Aorta (tissue), 5 donors: ENCODE measurements around the gene SLX9. TPM values are rescaled to one million over a fixed set of nuclear protein-coding genes. Genes with fewer than 3 reads are reported as not detected.

Experiments
- ATAC-seq: fragments of 200-7000 bp; cut with Tn5 transposase; one replicate; pipeline ENCODE4 v1.9.1; 2022; ENCODE audit warnings: moderate library complexity; ENCODE audit not compliant: low FRiP score
- DNase-seq, 2 donors: peaks; one replicate each; pipeline ENCODE4 v3.0.0-alpha.2; 2020
- H3K27ac ChIP-seq, 2 donors: one replicate each; pipeline ENCODE4 v1.5.1; 2013; ENCODE audit warnings: low read length in 2 of 2, mild to moderate bottlenecking in 2 of 2, moderate library complexity in 2 of 2, control low read depth in 1 of 2, inconsistent platforms in 1 of 2, low read depth in 1 of 2
- H3K27me3 ChIP-seq, 2 donors: one replicate each; pipeline ENCODE4 v1.6.1; 2013; ENCODE audit warnings: control low read depth in 1 of 2, low read length in 1 of 2, mild to moderate bottlenecking in 1 of 2, moderate library complexity in 1 of 2; ENCODE audit not compliant: insufficient read depth in 2 of 2, control insufficient read depth in 1 of 2
- H3K36me3 ChIP-seq, 2 donors: one replicate each; pipeline ENCODE4 v1.6.1; 2013; ENCODE audit warnings: control low read depth in 1 of 2, low read length in 1 of 2, mild to moderate bottlenecking in 1 of 2; ENCODE audit not compliant: insufficient read depth in 2 of 2, control insufficient read depth in 1 of 2
- H3K4me1 ChIP-seq, 2 donors: one replicate each; pipeline ENCODE4 v1.6.1; 2013; ENCODE audit warnings: low read length in 2 of 2, control low read depth in 1 of 2, mild to moderate bottlenecking in 1 of 2, moderate library complexity in 1 of 2; ENCODE audit not compliant: insufficient read depth in 2 of 2, control insufficient read depth in 1 of 2
- H3K4me3 ChIP-seq, 2 donors: one replicate each; pipeline ENCODE4 v1.5.1; 2013; ENCODE audit warnings: low read length in 2 of 2, control low read depth in 1 of 2, mild to moderate bottlenecking in 1 of 2
- H3K9me3 ChIP-seq: one replicate; pipeline ENCODE4 v1.6.1; 2013; ENCODE audit warnings: mild to moderate bottlenecking, low read length; ENCODE audit not compliant: control insufficient read depth
- WGBS, 2 donors: extraction: QIAGEN DNeasy Blood & Tissue Kit; methylation state at CpG; one replicate each; pipeline ENCODE4 v1.1.7; 2013; 5-methylcytosine and 5-hydroxymethylcytosine counted together
- intact Hi-C, 2 donors: fragments of 100-400 bp; cut with DNase I; formaldehyde crosslinking; loops; one replicate each; pipeline versions ENCODE4 v1.14.2 to v1.15.0; 2022
- polyA plus RNA-seq, 2 donors: library from polyadenylated mRNA; stranded (reverse); fragments of 200-250 nt; gene quantifications; one replicate each; pipeline ENCODE4 v1.2.3, GENCODE V29; 2013
- total RNA-seq, 2 donors: library from RNA; stranded (reverse); fragmentation: NEBNext Ultra II Directional; extraction: Animal tissue kit (Norgen Biotek cat#: 25700); gene quantifications; one replicate each; pipeline ENCODE4 v1.2.1, GENCODE V29; 2021
- donor health status: healthy with polysubstance abuse.
- donor health status: Bipolar disorder and iron deficiency.
- donor health status: DM: no; HTN: no; CAD: no.
- donor health status: DM: no; HTN: no; CAD: no.
- donor health status: DM: yes; HTN: yes; CAD: no.

SLX9 gene
- total and polyA plus RNA-seq, 4 donors = 17.3 to 29.6 (median 20.3) TPM

DNA sequence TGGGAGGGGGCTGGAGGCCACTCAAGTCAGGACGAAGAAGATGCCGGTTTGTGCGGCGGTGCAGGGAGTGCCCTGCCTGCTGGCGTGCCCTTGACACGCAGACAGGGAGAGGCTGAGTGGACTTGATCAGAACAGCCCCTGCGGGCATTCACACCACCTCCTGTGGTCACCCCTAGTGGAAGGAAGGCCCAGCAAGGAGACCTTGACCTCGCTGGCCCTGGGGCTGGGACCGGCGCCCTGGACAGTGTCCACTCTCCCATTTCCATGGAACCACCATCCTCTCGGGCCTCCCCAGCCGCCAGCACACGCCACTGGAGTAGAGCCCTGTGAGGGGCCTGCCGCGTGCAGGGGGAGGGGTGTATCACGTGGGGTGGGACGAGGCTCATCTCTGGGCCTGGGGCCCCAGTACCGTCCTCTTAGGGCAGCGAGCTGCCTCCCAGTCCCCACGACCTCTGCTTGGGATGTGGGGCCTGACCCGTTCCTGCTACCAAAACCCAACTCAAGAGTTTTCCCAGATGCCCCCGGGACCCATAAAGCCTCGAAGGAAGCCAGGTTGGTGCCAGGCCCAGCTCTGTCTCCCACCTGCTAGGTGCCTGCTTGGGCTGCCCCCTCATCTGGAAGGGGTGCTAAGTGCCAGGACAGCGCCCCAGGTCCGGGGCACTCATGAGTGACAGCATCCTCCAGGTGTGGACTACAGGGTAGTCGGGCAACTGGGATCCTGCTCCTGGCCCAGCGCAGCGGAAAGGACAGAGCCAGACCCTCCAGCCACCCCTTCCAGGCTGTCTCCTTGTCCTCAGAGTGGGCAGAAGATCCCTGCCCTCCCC lies 62.8 kb downstream of the SLX9 start:
- intact Hi-C loops = no loop called here
- H3K4me1 ChIP-seq = no peaks in the 10 kb centered on the region
- DNase-seq (peak; percentile 42 to 67), ATAC-seq (no peak)
- H3K36me3 ChIP-seq = no peaks in the 10 kb centered on the region
- peak overlapping the region; percentile 38 to 96 for H3K27ac ChIP-seq
- no peaks in the 10 kb centered on the region for H3K9me3 ChIP-seq
- 95 to 96% methylated on average over 27 to 28 of the region's 28 CpGs for WGBS, 2 donors
- no peaks in the 10 kb centered on the region for H3K27me3 ChIP-seq
- H3K4me3 ChIP-seq = no peak overlapping the region

DNA sequence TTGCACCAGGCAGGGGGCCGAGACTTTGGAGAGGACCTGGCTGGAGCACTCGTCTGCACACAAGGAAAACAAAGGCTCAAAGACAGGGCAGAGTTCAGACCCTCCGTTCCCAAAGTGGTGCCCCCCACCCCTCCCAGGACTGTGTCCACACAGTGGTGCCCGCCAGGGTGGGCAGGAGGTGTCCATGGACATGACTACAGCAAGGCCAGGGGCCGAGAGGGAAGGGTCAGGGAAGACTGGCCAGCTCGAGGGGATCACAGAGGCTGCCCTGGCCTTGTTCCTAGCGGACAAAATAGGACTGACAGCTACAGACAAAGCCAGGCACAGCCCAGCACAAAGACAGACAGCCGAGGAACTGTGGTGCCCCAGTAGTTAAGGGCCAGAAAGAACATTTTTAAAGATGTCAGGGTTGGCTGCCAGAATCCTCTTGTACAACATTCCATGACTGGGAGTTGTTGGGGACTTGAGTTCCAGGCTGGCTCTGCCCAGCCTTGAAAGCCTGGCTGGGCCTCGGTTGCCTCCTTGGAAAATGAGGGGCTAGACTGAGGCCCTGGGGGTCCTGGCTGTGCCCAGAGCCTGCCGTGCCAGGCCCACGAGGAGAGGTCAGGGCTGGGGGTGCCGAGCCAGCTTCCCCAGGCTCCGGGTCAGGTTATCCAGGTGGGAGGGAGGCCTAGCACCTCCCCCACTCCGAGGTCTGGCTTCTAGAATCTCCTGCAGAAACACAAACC lies 63.7 kb downstream of the SLX9 start:
- Histone ChIP-seq H3K9me3 (no peaks in the 10 kb centered on the region), H3K27me3 (no peaks in the 10 kb centered on the region), H3K4me1 (no peaks in the 10 kb centered on the region), H3K4me3 (no peak overlapping the region), H3K27ac (peak overlapping the region; percentile 38 to 96), H3K36me3 (no peaks in the 10 kb centered on the region)
- WGBS, 2 donors = 29% methylated on average over 14 of the region's 14 CpGs
- DNase-seq (peak; percentile 52 to 77), ATAC-seq (peak; percentile 24)
- intact Hi-C loops = no loop called here

- Histone ChIP-seq H3K27me3 (no peaks in the 10 kb centered on the region), H3K9me3 (no peaks in the 10 kb centered on the region), H3K36me3 (no peaks in the 10 kb centered on the region), H3K4me1 (no peaks in the 10 kb centered on the region), H3K27ac (peak overlapping the region in 1 of 2 donors; percentile 96), H3K4me3 (no peak overlapping the region)
- ATAC-seq (no peak), DNase-seq (peak in 1 of 2 donors; percentile 42)
- WGBS, 2 donors = 89% methylated on average over 8 of the region's 8 CpGs
- intact Hi-C loops = no loop called here
Observed at GRCh38 chr21:45004059-45004422, 64.2 kb downstream of the SLX9 start.

DNA sequence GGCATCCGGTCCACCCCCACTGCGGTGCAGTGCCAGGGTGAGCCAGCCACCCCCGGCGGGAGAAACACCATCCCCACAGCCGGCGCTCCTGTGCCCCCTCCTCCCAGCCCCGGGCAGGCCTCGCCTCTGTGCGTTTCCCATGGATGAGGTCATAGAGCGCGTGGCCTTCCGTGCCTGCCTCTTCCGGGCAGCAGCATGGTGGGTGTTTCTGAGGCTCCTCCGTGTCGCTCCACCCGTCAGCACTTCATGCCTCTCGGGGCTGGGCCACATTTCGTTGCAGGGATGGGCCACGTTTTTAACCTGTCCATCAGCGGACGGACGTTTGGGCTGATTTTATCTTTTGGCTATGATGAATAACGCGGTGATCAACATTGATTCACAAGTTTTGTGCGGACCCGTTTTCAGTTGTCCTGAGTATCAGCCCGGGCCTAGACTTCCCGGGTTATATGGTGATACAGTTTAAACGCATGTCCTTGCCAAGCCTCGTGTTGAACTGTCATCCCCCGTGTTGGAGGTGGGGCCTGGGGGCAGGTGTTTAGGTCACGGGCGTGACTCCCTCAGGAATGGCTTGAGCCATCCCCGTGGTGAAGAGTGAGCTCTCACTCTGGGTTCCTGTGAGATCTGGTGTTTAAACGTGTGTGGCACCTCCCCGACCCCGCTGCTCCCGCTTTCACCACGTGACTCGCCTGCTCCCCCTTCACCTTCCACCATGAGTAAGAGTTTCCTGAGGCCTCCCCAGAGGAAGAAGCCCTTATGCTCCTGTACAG lies 64.8 kb downstream of the SLX9 start:
- WGBS, 2 donors = 88 to 92% methylated on average over 39 to 40 of the region's 40 CpGs
- DNase-seq = peak; percentile 55 to 69
- intact Hi-C loops = no loop called here
- H3K9me3 ChIP-seq = no peaks in the 10 kb centered on the region
- no peaks in the 10 kb centered on the region for H3K4me1 ChIP-seq
- no peak for ATAC-seq
- H3K27me3 ChIP-seq = no peaks in the 10 kb centered on the region
- no peaks in the 10 kb centered on the region for H3K36me3 ChIP-seq
- no peak overlapping the region for H3K27ac ChIP-seq
- no peak overlapping the region for H3K4me3 ChIP-seq

DNA sequence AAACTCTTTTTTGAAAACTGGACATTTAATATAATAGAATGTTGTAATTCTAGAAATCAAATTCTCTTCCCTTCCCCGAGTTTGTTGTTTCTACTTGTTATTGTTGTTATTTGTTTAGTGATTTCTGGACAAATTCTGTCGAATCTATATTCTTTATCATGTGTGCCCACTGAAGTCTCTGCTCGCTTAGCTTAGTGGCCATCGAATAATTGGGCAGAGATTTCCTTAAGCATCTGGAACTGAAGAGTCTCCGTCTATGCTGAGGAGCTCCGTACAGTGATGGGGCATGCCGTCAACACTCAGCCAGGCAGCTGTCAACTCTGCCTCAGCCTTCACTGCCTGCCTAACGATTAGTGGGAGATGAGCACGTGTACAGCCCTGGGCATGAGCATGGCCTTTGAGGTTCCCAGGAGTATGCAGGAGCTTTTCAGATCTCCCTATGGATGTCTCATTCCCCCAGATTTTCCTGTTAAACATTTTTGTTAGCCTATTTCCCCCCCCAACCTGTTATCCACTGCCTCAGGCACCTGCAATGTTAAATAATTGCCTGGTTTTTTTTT lies 66.8 kb downstream of the SLX9 start:
- no peak overlapping the region for H3K4me3 ChIP-seq
- 95 to 97% methylated on average over 9 of the region's 9 CpGs for WGBS, 2 donors
- no peaks in the 10 kb centered on the region for H3K36me3 ChIP-seq
- DNase-seq = no peak
- no peak overlapping the region for H3K27ac ChIP-seq
- H3K9me3 ChIP-seq = no peaks in the 10 kb centered on the region
- H3K27me3 ChIP-seq = no peaks in the 10 kb centered on the region
- intact Hi-C loops = no loop called here
- H3K4me1 ChIP-seq = no peaks in the 10 kb centered on the region
- no peak for ATAC-seq

DNA sequence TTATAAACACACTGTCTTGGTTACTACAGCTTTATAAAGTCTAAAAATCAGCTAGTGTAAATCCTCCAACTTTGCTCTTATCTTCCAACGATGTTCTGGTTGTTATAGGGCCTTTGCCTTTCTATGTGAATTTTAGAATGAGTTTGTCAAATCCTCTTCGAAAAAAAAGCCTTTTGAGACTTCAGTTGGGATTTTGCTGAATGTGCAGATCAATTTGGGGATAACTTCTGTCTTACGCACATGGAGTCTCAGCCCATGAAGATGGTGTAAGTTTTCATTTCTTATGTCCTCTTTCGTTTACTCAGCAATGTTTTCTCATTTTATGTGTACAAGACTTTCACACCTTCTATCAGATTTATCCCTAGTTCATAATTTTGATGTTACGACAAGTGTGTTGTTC lies 69.8 kb downstream of the SLX9 start:
- ATAC-seq (no peak), DNase-seq (no peak)
- Histone ChIP-seq H3K9me3 (no peaks in the 10 kb centered on the region), H3K4me1 (no peaks in the 10 kb centered on the region), H3K27ac (no peak overlapping the region), H3K4me3 (no peak overlapping the region), H3K36me3 (no peaks in the 10 kb centered on the region), H3K27me3 (no peaks in the 10 kb centered on the region)
- 93 to 95% methylated on average over 5 of the region's 5 CpGs for WGBS, 2 donors
- intact Hi-C loops = no loop called here

DNA sequence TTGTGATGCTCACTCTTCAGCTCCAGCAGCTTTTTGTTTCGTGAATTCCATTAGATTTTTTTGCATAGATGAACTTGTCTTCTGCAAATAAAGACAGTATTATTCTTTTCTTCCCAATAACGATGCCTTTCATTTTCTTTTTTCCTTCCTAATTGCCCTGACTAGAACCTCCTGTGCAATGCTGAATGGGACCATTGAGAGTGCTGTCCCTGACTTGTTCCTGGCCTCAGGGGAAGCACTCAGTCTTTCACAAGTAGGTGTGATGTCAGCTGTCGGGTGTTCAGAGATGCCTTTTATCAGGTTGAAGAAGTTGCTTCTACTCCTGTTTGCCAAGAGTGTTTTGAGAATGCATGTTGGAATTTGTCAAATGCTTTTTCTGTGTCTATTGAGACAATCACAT lies 70.3 kb downstream of the SLX9 start:
- H3K4me3 ChIP-seq = no peak overlapping the region
- no peaks in the 10 kb centered on the region for H3K4me1 ChIP-seq
- H3K27me3 ChIP-seq = no peaks in the 10 kb centered on the region
- H3K36me3 ChIP-seq = no peaks in the 10 kb centered on the region
- no peaks in the 10 kb centered on the region for H3K9me3 ChIP-seq
- H3K27ac ChIP-seq = no peak overlapping the region
- intact Hi-C loops = no loop called here
- WGBS, 2 donors = 91 to 94% methylated on average over 3 of the region's 3 CpGs
- DNase-seq (no peak), ATAC-seq (no peak)

DNA sequence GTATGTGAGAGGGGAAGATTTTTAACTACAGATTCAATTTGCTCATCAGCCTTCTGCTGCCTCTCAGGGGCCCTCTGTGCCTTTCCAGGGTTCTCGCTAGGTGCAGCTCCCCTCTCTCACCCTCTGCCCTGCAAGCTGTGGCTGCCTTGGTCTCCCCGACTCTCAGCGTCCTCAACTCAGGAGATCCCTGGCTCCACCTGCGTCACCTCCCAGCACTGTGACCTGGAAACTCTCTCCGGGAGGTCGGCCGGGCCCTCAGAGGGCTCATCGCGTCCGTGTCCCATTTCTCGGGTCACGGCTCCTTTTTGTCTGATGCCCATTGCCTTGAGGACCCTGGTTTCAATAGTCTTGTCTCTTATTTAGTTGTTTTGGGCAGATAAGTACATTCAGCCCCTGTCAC lies 71.0 kb downstream of the SLX9 start:
- Histone ChIP-seq H3K4me3 (no peak overlapping the region), H3K9me3 (no peaks in the 10 kb centered on the region), H3K36me3 (no peaks in the 10 kb centered on the region), H3K27me3 (no peaks in the 10 kb centered on the region), H3K4me1 (no peaks in the 10 kb centered on the region), H3K27ac (peak overlapping the region in 1 of 2 donors; percentile 11)
- WGBS, 2 donors = 95 to 97% methylated on average over 12 of the region's 12 CpGs
- DNase-seq = peak in 1 of 2 donors; percentile 65
- intact Hi-C loops = no loop called here
- no peak for ATAC-seq
